ENCODE data around the gene SLC16A10. TPM values are rescaled to one million over a fixed set of nuclear protein-coding genes. Genes with fewer than 3 reads are reported as not detected.

Gene SLC16A10
- total and polyA plus RNA-seq, 2 donors (not counting 3 experiments of a cell fraction or from before 2014, with no cell fraction given): not detected

DNA sequence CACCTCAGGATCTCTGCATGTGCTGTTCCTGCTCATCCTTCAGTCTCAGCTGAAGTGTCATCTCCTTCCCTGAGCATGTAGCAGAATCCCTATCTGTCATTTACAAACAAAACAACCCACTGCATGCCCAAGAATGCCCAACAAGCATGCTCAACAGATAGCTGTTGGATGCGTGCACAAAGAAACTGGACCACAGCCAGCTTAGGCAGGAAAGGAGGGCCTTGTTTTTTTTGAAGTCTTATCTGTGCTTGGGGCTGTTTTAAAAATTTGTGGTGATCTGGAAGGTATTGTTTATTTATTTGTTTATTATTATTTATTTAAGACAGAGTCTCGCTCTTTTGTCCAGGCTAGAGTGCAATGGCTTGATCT, 18.5 kb upstream of the SLC16A10 start:
- ChIA-PET POLR2A (no interaction called here), CTCF (interaction anchor here (1.1 to 1.9 kb wide), 2 partner anchors 11 to 57 kb away, joined by 3 to 8 read pairs; no protein-coding TSS in a partner anchor)
- H3K27ac ChIP-seq (ENCODE audit: insufficient read depth, low read depth, low read length): no peak overlapping the region
- H3K9me1 ChIP-seq (replicated peaks; ENCODE audit: control insufficient read depth, extremely low read depth, insufficient read depth, low read length): no peaks in the 10 kb centered on the region
- no peak overlapping the region for H3K9ac ChIP-seq (replicated peaks; ENCODE audit: extremely low read depth, insufficient read depth, low read length)
- H3K36me3 ChIP-seq (ENCODE audit: control insufficient read depth in 2 of 2, extremely low read depth in 1 of 2, insufficient read depth in 2 of 2, low read length in 2 of 2): no peaks in the 10 kb centered on the region
- DNase-seq (ENCODE audit: low read depth, low spot score) (no peak), FAIRE-seq (no peak)
- peaks cover 4 to 19% of the 10 kb centered on the region in 2 experiments for H3K27me3 ChIP-seq (ENCODE audit: control insufficient read depth in 2 of 2, insufficient read depth in 2 of 2, low read length in 2 of 2)
- no peaks in the 10 kb centered on the region for H3K9me3 ChIP-seq (replicated peaks; ENCODE audit: control insufficient read depth, insufficient read depth, low read length)
- TF ChIP-seq, protein P1, sequence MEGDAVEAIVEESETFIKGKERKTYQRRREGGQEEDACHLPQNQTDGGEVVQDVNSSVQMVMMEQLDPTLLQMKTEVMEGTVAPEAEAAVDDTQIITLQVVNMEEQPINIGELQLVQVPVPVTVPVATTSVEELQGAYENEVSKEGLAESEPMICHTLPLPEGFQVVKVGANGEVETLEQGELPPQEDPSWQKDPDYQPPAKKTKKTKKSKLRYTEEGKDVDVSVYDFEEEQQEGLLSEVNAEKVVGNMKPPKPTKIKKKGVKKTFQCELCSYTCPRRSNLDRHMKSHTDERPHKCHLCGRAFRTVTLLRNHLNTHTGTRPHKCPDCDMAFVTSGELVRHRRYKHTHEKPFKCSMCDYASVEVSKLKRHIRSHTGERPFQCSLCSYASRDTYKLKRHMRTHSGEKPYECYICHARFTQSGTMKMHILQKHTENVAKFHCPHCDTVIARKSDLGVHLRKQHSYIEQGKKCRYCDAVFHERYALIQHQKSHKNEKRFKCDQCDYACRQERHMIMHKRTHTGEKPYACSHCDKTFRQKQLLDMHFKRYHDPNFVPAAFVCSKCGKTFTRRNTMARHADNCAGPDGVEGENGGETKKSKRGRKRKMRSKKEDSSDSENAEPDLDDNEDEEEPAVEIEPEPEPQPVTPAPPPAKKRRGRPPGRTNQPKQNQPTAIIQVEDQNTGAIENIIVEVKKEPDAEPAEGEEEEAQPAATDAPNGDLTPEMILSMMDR (IDR thresholded peaks at IDR 0.05; ENCODE audit: extremely low read depth in 1 of 2, insufficient read depth in 1 of 2, low read depth in 1 of 2, low read length in 2 of 2): no peak
- no peak for TF ChIP-seq MYC (IDR thresholded peaks at IDR 0.05; ENCODE audit: low read depth, low read length)
- TF ChIP-seq FOS (IDR thresholded peaks at IDR 0.05; ENCODE audit: borderline replicate concordance, insufficient read depth, low read length): no peak
- TF ChIP-seq EZH2 (IDR thresholded peaks at IDR 0.05; ENCODE audit: borderline replicate concordance, low read depth, low read length, severe bottlenecking): no peak
- no peak for TF ChIP-seq POLR2A (IDR thresholded peaks at IDR 0.05; ENCODE audit: low read depth, low read length)
- H3K79me2 ChIP-seq (ENCODE audit: control insufficient read depth, insufficient read depth, low read length): no peaks in the 10 kb centered on the region
- BruUV-seq (replicated peaks): no TSS peak
- no peaks in the 10 kb centered on the region for H3K4me1 ChIP-seq (ENCODE audit: control insufficient read depth, extremely low read depth, insufficient read depth, low read length)
- intact Hi-C loops (cut with micrococcal nuclease) (no loop called here), dilution Hi-C loops (cut with MboI; ENCODE audit: extremely low pct_ligation_motif_present, low sequenced_read_pairs) (no loop called here)
- no peak overlapping the region for H3K4me2 ChIP-seq (ENCODE audit: insufficient read depth, low read length)
- H4K20me1 ChIP-seq (replicated peaks; ENCODE audit: control insufficient read depth, extremely low read depth, insufficient read depth, low read length): no peaks in the 10 kb centered on the region
- no peak overlapping the region for H2AFZ ChIP-seq (ENCODE audit: low read depth, low read length)
- H3K4me3 ChIP-seq (replicated peaks in 1 of 3; ENCODE audit: insufficient read depth in 1 of 3, low read depth in 1 of 3, low read length in 3 of 3): no peak overlapping the region

DNA sequence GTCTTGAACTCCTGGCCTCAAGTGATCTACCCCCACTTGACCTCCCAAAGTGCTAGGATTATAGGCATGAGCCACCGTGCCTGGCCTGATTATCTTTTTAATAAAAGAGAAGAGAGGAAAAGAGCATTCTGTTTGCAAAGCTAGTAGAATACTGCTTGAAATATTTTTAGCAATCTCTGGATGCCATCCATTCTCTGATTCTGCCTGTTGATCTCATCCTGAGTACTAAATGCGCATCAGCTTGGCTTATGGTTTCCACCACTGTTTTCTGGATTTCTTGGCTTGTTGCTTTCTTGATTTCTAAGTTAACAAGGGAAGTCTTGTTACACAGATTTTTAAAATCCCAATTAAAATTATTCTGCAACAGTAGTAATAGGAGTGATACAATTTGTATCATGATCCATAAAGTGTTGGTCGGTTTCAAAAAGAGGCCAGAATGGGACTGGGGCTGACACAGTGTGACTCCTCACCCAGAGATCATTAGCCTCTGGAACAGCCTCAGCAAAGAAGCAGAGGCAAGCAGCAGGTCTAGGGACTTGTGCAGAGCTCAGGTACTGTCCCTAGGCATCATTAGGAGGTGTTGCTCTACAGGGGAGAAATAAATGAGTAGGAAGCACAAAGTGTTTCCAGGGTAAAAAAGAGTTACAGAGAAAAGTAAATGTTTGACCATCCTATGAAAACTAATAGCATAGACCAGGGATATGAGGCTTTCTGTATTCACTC, 17.8 kb upstream of the SLC16A10 start:
- no peaks in the 10 kb centered on the region for H4K20me1 ChIP-seq (replicated peaks; ENCODE audit: control insufficient read depth, extremely low read depth, insufficient read depth, low read length)
- POLR2A ChIA-PET: no interaction called here
- H3K27me3 ChIP-seq (ENCODE audit: control insufficient read depth in 2 of 2, insufficient read depth in 2 of 2, low read length in 2 of 2): peaks cover 5 to 23% of the 10 kb centered on the region in 2 experiments
- no peak for FAIRE-seq
- H3K4me1 ChIP-seq (ENCODE audit: control insufficient read depth, extremely low read depth, insufficient read depth, low read length): no peaks in the 10 kb centered on the region
- intact Hi-C loops (cut with micrococcal nuclease): no loop called here
- H3K9ac ChIP-seq (replicated peaks; ENCODE audit: extremely low read depth, insufficient read depth, low read length): no peak overlapping the region
- H3K9me1 ChIP-seq (replicated peaks; ENCODE audit: control insufficient read depth, extremely low read depth, insufficient read depth, low read length): no peaks in the 10 kb centered on the region
- no peaks in the 10 kb centered on the region for H3K36me3 ChIP-seq (ENCODE audit: control insufficient read depth in 2 of 2, extremely low read depth in 1 of 2, insufficient read depth in 2 of 2, low read length in 2 of 2)
- BruUV-seq (replicated peaks): no TSS peak
- no peak overlapping the region for H3K4me3 ChIP-seq (replicated peaks in 1 of 3; ENCODE audit: insufficient read depth in 1 of 3, low read depth in 1 of 3, low read length in 3 of 3)
- CTCF ChIA-PET: interaction anchor here (1.9 kb wide), 1 partner anchor 12 kb away, joined by 8 read pairs; no protein-coding TSS in a partner anchor
- H3K27ac ChIP-seq (ENCODE audit: insufficient read depth, low read depth, low read length): no peak overlapping the region
- H2AFZ ChIP-seq (ENCODE audit: low read depth, low read length): no peak overlapping the region
- dilution Hi-C loops (cut with MboI; ENCODE audit: extremely low pct_ligation_motif_present, low sequenced_read_pairs): no loop called here
- TF ChIP-seq GATA2 (IDR thresholded peaks at IDR 0.05; ENCODE audit: insufficient read depth, insufficient read length, low read depth, low read length): no peak
- no peak for TF ChIP-seq JUN (IDR thresholded peaks at IDR 0.05; ENCODE audit: borderline replicate concordance, insufficient read depth, insufficient read length, low read depth)
- TF ChIP-seq POLR2A (IDR thresholded peaks at IDR 0.05; ENCODE audit: low read depth, low read length): no peak
- TF ChIP-seq, protein P1 (IDR thresholded peaks at IDR 0.05; ENCODE audit: extremely low read depth in 1 of 2, insufficient read depth in 1 of 2, low read depth in 1 of 2, low read length in 2 of 2): no peak
- no peak for TF ChIP-seq MYC (IDR thresholded peaks at IDR 0.05; ENCODE audit: low read depth, low read length)
- TF ChIP-seq EZH2 (IDR thresholded peaks at IDR 0.05; ENCODE audit: borderline replicate concordance, low read depth, low read length, severe bottlenecking): no peak
- TF ChIP-seq POLR2AphosphoS5 (IDR thresholded peaks at IDR 0.05; ENCODE audit: insufficient read depth, low read depth, low read length): no peak
- TF ChIP-seq, protein P2, sequence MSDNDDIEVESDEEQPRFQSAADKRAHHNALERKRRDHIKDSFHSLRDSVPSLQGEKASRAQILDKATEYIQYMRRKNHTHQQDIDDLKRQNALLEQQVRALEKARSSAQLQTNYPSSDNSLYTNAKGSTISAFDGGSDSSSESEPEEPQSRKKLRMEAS (IDR thresholded peaks at IDR 0.05; ENCODE audit: insufficient read depth, insufficient read length): no peak
- no peak for TF ChIP-seq FOS (IDR thresholded peaks at IDR 0.05; ENCODE audit: borderline replicate concordance, insufficient read depth, low read length)
- no peak overlapping the region for H3K4me2 ChIP-seq (ENCODE audit: insufficient read depth, low read length)
- no peak for DNase-seq (ENCODE audit: low read depth, low spot score)
- no peaks in the 10 kb centered on the region for H3K9me3 ChIP-seq (replicated peaks; ENCODE audit: control insufficient read depth, insufficient read depth, low read length)
- no peaks in the 10 kb centered on the region for H3K79me2 ChIP-seq (ENCODE audit: control insufficient read depth, insufficient read depth, low read length)

Measured in endothelial cell of umbilical vein (primary cell).